ENCODE data around the gene PTPN1. TPM values are rescaled to one million over a fixed set of nuclear protein-coding genes. Genes with fewer than 3 reads are reported as not detected.

Gene PTPN1
- total RNA-seq, 1 experiment from 2014 or later: 30.8 TPM

DNA sequence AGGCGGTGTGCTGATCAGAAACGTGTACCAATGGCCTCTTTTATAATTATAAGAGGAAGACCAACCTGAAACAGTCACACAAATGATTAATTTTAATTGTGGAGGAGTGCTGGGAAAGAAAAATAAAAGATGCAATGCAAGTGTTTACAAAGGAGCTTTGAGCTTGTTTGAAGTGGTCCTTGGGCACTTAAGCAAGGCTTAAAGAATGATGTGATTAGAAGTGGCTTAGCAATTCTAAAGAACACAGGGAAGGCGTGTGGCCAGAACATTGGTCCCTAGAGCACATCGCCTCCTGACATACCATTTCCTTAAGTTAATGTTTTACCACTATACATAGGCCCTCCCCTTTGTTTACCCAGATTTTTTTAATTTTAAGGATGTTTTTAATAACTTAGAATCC is 26.1 kb downstream of the PTPN1 start:
- Histone ChIP-seq H3K9ac (ENCODE audit: extremely low read depth, insufficient read length, low read length) (no peak overlapping the region), H4K91ac (ENCODE audit: insufficient read length, low read depth, low read length) (no peak overlapping the region), H2BK20ac (ENCODE audit: low read depth, low read length, poor library complexity, severe bottlenecking) (no peak overlapping the region), H3K4ac (ENCODE audit: low read depth, low read length) (no peak overlapping the region), H3K23me2 (ENCODE audit: insufficient read length, low read depth, low read length, poor library complexity, severe bottlenecking) (no peaks in the 10 kb centered on the region), H3K4me2 (ENCODE audit: insufficient read depth, insufficient read length, low read length) (no peak overlapping the region), H3K23ac (ENCODE audit: insufficient read length, low read depth, low read length) (no peak overlapping the region), H3K56ac (ENCODE audit: insufficient read length, low read depth, low read length) (no peak overlapping the region), H3K27ac (ENCODE audit: insufficient read length, low read depth, low read length) (no peak overlapping the region), H3K4me1 (ENCODE audit: insufficient read depth, low read length) (no peaks in the 10 kb centered on the region), H3K27me3 (ENCODE audit: insufficient read depth, low read length) (no peaks in the 10 kb centered on the region), H3K9me3 (ENCODE audit: control insufficient read depth, low read depth, low read length) (no peaks in the 10 kb centered on the region), H2BK12ac (ENCODE audit: insufficient read length, low read depth, low read length) (no peak overlapping the region), H3K79me2 (ENCODE audit: insufficient read depth, low read length) (peaks cover 2% of the 10 kb centered on the region; the same call in 1 of the 2 replicates), H3K14ac (ENCODE audit: insufficient read depth, low read length) (no peak overlapping the region), H4K5ac (ENCODE audit: insufficient read length, low read depth, low read length) (no peak overlapping the region), H3T11ph (ENCODE audit: low read length) (no peak overlapping the region), H2BK5ac (ENCODE audit: insufficient read length, low read length) (no peak overlapping the region), H4K8ac (replicated peaks; ENCODE audit: insufficient read length, low read depth, low read length) (no peak overlapping the region), H4K20me1 (ENCODE audit: control insufficient read depth, insufficient read depth, insufficient read length) (no peaks in the 10 kb centered on the region), H3K18ac (ENCODE audit: insufficient read length, low read depth, low read length) (no peak overlapping the region), H2BK120ac (ENCODE audit: low read depth, low read length, poor library complexity, severe bottlenecking) (no peak overlapping the region), H3K79me1 (ENCODE audit: insufficient read depth, low read depth, low read length, poor library complexity, severe bottlenecking) (no peaks in the 10 kb centered on the region), H2AFZ (ENCODE audit: low read length) (no peak overlapping the region), H2AK5ac (ENCODE audit: insufficient read length, low read length) (no peak overlapping the region), H2BK15ac (ENCODE audit: low read depth, low read length) (no peak overlapping the region)
- no peak for DNase-seq
- Mint-ChIP-seq H3K27me3 (ENCODE audit: low read depth) (no peaks in the 10 kb centered on the region), H3K9me3 (no peaks in the 10 kb centered on the region), H3K4me1 (peaks cover 18 to 22% of the 10 kb centered on the region in 2 experiments), H3K4me3 (no peak overlapping the region), H3K27ac (no peak overlapping the region), H3K36me3 (ENCODE audit: insufficient read depth in 1 of 3, low read depth in 3 of 3) (no peaks in the 10 kb centered on the region)
- TF ChIP-seq, protein P1, sequence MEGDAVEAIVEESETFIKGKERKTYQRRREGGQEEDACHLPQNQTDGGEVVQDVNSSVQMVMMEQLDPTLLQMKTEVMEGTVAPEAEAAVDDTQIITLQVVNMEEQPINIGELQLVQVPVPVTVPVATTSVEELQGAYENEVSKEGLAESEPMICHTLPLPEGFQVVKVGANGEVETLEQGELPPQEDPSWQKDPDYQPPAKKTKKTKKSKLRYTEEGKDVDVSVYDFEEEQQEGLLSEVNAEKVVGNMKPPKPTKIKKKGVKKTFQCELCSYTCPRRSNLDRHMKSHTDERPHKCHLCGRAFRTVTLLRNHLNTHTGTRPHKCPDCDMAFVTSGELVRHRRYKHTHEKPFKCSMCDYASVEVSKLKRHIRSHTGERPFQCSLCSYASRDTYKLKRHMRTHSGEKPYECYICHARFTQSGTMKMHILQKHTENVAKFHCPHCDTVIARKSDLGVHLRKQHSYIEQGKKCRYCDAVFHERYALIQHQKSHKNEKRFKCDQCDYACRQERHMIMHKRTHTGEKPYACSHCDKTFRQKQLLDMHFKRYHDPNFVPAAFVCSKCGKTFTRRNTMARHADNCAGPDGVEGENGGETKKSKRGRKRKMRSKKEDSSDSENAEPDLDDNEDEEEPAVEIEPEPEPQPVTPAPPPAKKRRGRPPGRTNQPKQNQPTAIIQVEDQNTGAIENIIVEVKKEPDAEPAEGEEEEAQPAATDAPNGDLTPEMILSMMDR (conservative IDR thresholded peaks at IDR 0.05): no peak
- no CpG with 5 or more reads among the region's 4 CpGs for WGBS (ENCODE audit: extremely low coverage, insufficient read length, low lambda C conversion rate)
